ENCODE data around the gene PGA5.

Gene PGA5

GRCh38 chr11:61293867-61294716 lies 53.1 kb downstream of the PGA5 start:
- peak in 1 of 2 donors; percentile 37 for DNase-seq (ENCODE audit: low read depth in 2 of 2)

DNA sequence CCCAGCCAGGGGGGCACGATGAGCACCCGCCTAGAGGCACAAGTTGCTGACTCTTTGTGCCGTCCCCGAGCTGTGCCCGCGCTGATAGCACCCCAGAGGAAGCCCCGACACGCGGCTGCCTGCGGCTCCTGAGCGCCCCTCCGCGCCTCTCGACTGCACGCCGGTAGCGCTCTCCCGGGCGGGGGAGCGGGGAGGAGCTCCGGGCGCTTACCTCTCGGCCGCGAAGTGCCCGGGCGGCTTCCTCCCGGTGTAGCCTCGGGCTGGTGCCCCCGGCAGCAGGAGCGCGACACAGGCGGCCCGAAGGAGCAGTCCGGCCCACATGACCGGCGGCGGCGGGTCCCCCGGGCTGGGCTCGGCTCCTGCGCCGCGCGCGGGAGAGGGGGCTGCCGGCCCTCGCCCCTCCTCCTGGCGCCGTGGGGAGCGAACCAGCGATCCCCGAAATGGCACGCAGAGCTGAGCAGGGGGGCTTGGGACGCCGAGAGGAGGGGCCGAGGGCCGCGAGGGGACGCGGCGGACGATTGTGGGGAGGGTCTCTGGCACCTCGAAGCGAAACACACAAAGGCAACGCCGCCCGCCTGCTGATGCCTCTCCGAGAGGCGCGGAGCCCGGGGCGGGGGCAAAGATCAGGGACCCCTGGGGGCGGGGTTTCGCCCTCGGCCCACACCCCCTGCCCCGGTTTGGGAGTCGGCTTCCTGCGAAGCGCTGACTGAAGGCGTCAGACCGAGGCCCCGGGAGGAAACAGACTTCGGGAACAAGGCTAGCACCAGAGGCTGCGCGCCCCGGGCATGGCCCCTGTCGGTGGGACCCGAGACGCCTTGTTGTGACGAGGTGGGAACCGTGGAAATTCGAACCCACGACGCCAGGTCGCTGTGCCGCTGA lies 54.0 kb downstream of the PGA5 start, which contains the start of gene VWCE:
Gene VWCE (minus strand): TSS at position 600 of the 879 bp plus-strand sequence. CDS start 279 bp downstream, at position 321.
- DNase-seq (ENCODE audit: low read depth in 2 of 2): peak; percentile 48 to 54

DNA sequence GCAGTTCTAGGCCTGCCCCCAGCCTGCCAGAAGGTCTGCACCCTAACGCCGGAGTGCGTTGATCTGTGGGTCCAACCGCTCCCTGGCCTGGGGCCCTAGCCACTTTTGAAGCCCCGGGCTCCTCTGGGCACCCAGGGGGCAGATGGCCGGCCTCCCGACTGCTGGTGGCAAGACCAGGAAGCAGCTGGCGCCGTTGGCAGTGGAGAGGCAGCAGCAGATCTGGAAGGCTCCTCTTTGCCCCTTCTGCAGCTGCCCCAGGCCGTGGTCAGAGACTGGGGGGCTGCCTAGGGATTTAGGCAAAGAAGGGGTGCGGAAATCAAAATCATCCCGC lies 54.6 kb downstream of the PGA5 start:
- DNase-seq (ENCODE audit: low read depth in 2 of 2): no peak

GRCh38 chr11:61297341-61297740 lies 56.4 kb downstream of the PGA5 start:
- DNase-seq (ENCODE audit: low read depth in 2 of 2): no peak

DNA sequence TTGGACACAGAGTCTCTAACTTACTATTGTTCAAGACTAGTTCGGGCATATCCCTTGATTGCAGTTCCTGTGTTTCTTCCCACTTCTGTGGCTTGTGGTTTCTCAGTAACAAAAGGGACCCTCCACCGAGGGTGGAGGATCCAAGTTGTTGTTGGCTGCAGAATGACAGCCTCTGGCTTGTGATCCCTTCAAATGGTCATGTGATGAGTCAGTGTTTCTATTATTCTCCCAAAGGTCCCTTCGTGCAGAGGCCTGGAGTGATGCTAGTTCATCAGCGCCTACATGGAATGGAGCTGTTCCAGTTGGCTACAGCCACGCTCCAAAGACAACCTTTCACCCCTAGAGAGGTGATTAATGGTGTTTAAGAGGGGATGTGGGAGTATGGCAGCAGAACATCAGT lies 56.8 kb downstream of the PGA5 start:
- no peak for DNase-seq (ENCODE audit: low read depth in 2 of 2)

DNA sequence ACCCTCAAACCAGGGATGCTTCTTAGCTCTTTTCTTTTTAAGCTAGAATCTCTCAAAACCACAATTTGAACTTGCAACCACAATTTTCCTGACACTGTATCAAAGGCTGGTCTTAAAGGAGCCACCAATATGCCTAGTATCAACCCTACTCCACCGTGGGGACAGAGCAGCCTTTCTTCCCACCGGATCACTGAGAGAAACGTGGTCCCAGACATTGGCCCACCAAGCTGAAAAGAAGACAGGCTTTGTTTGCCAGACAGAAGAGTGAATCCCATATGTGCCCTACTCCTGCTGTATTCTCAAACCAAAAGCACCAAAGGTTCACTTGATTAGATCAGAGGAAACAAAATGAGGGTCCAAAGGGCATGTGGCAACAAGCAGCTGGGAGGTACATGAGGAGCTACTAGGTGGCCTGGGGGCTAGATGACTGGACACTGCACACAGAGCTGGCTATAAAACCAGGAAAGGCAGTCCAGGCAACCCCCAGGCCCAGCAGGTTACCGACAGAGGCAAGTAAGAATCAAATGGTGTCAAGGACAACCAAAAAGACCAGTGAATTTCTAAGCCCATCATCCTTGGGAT lies 57.8 kb downstream of the PGA5 start:
- no peak for DNase-seq (ENCODE audit: low read depth in 2 of 2)

Measured in activated CD4-positive, alpha-beta T cell treated with anti-CD3 and anti-CD28 coated beads for 24 hours (primary cell).